Mesenteric fat pad (tissue), 1 donor: ENCODE results near the gene LHPP. TPM values are rescaled to one million over a fixed set of nuclear protein-coding genes. Genes with fewer than 3 reads are reported as not detected.

ENCODE experiments used
- DNase-seq: peaks from one replicate; pipeline ENCODE4 v3.0.0-alpha.2; 2020; ENCODE audit warnings: low spot score
- total RNA-seq: library from RNA; stranded (reverse); fragmentation: NEBNext Ultra II Directional; extraction: Animal tissue kit (Norgen Biotek cat#: 25700); gene quantifications from one replicate; pipeline ENCODE4 v1.2.1, GENCODE V29; 2021
- donor health status: DM: yes; HTN: yes; CAD: no.

LHPP gene
- total RNA-seq, 1 donor from 2014 or later: 15.9 TPM

DNA sequence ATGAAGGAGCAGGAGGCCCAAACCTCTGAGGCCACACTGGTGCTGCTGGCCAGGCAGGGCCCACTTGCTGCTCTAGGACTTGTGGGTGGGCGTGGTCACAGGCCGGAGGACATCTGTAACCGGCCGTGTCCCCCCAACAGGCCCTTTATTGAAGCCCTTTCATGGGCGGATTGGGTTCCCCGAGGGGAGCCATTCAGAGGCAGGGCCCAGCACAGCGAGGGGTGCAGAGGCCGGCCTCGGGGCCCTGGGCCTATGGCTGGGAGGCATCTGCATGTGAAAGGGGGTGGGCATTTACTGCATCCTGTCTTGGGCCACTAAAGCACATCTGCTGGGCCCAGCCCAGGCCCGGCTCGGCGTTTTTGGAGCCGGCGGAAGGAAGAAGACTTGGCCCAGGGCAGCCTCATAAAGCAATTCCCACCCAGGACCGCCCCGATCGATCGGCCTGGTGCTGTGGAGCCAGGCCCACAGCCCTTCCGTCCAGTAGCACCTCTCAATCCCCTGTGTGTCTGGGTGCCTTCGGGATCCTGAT, 8.4 kb downstream of the LHPP start:
- no peak for DNase-seq

DNA sequence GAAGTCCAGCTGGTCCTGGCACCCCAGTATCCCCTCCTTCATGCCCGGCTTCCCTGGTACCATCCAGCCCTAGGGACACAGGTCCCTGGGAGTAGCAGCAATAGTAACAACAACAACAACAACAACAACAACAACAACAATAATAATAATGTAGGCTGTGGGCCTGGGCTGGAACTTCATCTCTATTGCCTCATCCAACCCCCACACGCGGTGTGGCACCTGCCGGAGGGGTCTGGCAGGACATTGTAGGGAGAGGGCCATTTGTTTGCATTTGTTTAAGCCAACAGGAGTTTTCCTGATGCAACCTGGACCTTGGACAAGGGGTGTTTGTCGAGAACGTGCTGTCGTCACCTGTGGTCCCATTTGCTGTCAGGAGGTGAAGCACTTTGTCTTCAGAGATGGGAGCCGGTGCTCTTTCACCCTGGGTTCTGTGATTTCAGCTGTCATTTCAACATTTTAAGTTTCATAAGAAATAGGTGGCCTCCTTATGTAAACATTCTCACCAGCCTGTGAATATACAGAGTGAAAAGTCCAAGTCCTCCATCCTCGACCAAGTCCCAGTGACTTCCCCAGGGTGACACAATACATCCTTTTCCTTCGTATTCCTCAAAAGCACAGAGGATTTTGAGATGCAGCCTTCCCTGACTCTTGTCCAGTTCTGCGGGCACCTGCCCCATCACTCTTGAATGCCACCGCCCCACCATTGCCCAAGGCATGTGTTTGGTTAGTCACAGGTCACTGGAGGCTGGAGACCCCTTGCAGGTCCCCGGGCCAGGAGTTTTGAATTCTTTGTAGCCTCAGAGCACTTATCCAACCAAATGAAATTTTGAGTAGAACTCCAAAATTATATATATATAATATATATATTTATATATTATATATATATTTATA, 9.2 kb downstream of the LHPP start:
- DNase-seq: no peak

DNA sequence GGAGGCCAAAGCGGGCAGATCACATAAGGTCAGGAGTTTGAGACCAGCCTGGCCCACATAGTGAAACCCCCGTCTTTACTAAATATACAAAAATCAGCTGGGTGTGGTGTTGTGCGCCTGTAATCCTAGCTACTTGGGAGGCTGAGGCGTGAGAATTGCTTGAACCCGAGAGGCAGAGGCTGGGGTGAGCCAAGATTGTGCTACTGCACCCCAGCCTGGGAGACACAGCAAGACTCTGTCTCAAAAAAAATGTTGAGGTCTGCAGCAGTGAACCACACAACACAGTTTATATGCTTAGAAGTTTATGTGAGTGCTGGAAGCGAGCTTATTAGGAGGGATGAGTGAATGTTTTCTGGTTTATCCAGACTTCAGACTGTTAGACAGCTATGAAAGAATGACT, 10.4 kb downstream of the LHPP start:
- DNase-seq: no peak

DNA sequence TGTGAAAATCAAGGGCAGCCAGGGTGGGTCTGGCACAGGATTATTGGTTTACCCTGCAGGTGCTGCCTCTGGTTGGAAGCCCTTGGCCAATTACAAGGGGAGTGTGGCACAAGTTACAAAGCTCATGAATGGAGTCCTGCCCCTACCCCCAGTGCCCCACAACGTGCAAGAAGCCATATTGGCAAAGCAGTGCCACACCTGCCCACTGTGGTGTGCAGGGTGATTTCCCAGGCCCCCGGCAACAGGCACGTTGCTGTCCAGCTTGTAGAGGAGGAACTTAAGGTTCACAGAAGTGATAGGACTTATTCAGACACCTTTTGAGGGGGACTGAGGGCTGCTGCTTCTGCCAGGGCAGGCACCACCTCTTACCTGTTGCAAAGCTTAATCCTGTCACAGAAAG, 11.4 kb downstream of the LHPP start:
- DNase-seq: no peak

DNA sequence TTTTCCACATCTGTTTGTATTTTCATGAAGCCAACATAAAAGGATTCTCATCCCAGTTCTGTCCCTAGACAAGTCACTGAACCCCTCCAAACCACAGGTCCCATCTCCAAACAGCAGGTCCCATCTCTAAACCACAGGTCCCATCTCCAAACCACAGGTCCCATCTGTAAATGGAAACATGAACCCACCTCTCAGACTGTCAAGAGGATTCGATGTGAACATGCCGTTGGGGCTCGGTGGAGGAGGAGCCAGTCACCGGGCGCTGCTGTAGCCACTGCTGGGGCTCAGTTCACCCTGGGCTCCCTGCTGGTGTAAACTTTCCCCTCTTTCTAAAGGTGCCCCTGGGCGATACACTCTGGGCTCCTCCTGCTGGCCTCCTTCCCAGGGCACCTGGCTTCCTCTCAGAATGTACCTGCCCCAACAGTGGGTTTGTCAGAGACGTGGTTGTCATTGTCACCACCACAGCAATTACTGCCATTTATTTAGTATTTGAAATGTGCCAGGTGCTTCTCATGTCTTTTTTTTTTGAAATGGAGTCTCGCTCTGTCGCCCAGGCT, 13.0 kb downstream of the LHPP start:
- DNase-seq: no peak

DNA sequence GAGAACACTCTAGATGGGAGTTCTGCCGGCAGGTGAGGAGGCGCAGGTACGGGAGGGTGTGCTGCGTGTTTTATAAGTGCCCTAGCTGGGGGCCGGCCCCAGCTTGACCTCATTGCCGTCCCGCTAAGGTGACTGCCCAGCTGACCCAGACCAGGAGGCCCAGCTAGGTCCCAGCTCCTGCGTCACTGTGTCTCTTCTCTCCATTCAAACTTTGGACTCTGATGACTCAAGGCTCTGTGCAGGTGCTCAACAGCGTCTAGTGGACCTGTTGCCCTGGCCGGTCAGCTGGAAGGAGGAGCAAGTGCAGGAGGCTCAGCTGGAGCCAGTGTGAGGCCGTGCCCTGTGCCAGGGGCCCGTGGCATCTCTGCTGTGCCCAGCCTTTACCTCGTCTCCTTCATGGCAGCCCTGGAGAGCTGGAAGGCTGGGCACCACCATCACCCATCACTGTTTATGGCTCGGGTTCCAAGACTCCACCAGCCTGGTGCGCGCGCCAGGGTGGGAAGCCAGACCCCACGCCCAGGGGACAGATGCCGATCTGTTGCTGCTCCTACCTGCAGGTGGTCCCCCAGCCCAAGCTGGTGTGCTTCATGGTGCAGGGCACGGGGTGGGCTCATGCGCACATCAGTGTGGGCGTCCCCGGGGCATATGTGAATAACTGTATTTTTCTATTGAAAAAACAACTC, 14.6 kb downstream of the LHPP start:
- no peak for DNase-seq

DNA sequence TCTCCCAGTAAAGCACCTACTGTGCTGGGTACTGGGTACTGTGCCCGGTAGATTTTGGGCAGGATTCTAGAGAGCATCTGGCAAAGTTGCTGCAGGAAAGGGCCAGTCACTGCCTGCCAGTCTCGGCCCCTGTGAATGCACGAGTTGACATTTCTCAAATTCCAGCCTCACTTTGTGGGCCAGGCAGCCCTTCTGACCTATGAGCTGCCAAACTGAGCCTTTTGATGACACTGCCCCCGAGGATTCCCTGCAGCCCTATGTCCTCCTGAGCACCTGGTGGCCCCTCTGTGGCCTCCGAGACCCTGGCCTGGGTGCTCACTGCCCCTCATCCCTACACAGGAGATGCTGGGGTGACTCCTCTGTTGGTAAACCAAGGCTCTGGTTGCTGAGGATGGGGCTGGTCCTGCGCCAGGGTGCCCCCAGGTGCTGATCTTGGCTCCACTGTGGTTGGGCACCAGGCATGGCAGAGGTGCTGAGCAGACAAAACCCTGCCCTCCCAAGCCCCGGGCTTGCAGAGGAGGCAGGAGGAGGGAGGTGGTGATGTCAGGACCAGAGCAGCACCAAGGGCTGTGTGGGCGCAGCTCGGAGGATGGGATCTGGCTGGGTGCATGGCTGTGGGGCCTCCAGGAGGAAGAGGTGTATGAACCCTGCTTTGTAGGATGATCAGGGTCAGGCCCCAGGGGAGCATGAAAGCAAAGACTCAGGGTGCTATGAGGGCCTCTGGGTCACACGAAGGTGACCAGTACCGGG, 16.2 kb downstream of the LHPP start:
- DNase-seq: no peak

DNA sequence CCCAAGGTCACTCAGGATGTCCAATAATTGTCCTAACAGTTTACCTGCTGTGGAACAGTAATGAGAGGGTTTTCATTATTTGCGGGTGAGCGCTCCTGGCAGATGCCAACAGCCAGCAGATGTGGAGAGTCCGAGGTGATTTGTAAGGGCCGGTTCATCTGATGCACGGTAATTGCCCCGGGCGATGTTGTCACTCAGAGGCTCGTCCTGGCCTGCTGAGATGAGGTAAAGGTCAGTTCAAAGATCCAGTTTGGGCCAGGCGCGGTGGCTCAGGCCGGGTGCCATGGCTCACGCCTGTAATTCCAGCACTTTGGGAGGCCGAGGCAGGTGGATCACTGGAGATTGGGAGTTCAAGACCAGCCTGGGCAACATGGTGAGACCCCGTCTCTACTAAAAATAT, 16.9 kb downstream of the LHPP start:
- no peak for DNase-seq

DNA sequence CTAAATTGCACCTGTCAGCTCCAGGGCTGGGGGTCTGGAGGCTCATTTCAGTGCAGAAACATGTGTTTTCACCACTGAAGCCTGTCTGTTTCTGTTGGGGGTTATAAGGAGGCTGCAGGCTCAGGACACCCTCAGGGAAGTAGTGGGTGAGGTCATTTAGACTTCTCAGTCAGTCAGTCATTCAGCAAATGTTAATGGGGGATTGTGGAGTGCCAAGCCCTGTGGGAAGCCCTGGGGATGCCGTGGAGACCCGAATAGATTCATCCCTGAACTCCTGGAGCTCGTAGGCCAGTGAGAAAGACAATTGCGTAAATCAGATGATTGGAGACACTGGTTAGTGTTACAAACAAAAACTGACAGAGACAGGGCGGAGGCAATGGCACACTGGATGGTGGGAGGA, 19.2 kb downstream of the LHPP start:
- no peak for DNase-seq

DNA sequence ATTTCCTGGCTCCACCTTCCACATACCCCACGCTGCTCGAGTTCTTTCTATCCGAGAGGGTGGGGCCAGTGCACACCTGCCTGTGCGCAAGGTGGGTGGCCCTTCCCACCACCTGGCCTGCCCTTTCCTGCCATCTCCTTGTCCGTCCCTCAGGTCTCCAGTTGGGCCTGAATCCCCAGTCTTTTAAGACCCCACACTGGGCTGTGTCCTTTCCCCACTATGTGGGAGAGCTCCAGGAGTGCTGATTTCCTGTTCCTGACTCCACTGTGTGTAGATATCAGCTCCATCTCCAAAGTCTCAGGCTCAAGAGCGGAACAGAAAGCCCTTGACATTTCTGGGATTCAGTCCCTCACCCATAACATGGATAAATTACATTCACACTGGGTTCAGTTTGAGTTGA, 20.1 kb downstream of the LHPP start:
- no peak for DNase-seq

DNA sequence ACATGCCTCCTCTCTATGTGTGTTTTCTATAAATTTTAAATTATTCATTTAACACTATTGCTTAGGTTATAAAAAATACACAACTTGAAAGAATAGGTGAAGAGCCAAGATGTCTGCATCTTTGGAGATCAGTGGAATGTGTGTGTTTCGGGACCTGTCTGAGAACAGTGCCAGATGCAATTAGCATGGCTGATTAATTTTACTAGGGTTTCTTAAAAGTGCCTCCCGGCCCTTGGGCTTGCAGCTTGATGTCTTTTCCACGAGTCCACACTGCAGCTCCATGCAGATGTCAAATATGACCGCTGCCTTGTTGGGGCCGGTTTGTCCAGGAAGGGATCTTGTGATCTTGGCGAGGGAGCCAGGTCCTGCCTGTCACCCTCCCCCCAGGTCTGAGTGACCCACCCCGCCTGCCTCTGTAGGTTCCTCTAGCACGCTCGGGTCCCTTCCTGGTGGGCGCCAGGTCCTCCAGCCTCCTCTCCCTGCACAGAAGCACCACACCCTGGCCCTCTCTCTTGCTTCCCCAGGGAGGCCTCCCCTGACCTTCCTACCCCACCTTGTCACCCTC, 20.7 kb downstream of the LHPP start:
- DNase-seq: no peak

DNA sequence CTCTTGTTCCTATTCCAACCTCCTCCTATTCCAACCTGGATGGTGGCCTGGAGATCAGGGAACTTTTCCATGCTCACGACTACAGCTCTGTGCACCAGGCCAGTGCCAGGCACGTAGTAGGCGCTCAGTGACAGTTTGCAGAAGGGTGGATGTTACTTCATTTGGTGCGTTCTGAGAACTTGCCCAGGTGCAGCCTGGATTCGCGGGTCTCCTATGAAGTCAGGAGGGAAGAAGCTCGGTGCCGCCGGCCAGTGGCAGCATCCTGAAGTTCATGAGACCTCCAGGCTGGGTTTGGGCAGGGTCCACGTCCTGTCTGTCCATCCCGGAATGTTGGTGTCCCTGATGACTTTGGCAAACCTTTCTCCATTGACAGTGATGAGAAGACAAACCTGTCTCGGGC, 21.3 kb downstream of the LHPP start:
- no peak for DNase-seq

DNA sequence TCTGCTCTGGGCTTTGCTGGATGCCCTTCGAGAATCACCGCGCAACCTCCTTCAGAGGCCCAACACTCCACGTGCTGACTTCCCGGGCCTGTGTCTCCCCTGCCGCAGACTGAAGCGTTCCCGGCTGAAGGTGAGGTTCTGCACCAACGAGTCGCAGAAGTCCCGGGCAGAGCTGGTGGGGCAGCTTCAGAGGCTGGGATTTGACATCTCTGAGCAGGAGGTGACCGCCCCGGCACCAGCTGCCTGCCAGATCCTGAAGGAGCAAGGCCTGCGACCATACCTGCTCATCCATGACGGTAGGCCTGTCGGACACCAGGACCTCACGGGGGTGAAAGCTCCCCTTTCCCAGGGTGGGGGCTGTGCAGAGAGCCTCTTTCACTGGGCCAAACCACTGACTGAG, 22.4 kb downstream of the LHPP start:
- DNase-seq: no peak

DNA sequence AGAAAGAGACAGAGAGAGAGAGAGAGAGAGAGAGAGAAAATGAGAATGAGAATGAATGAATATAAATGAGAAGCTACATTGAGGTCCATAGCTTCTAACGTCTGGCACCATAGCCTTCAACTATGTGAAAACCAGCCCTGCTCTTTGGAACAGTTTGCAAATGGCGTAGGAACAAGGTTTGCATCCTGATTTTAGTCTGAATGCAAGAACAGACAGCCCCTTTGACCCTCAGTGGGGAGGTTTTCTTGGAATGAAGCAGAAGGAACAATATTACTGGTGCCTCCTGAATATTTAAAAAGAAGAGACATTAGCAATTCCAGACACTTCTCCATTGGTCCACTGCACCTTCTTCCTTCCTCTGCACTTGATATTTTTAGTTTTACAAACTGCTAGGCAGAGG, 23.0 kb downstream of the LHPP start:
- DNase-seq: no peak

DNA sequence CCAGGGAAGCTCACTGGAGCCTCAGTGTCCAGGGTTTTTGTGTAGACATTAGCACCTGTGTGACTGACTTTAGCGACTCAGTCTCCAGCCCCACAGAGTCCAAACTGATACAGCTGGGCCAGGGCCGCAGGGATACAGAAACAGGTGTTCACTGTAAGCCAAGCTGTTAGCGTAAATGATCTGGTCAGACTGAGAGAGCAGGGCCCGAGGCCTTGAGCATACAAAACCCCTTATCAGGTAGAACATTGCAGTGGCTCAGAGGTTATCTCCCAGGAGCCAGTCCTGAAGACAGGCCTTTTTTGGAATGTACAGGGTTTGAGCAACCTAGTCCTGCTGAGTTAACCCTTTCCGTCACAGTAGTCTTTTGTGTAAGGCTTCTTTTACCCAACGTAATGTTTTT, 25.0 kb downstream of the LHPP start:
- DNase-seq: no peak

DNA sequence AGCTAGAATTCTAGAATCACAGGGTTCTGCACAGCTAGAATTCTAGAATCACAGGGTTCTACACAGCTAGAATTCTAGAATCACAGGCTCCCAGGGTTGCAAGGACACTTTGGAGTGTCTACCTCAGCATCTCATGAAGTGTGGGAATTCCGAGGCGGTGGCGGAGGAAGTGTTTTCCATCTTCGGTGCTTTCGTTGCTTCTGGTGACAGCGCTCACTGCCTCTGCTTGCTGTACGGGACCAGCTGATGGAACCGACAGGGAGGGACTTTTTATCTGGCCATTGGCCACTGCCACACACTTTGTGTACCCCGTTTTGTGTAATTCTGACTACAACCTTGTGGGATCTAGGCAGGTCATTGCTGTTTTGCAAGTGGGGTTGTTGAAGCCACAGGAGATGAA, 29.5 kb downstream of the LHPP start:
- no peak for DNase-seq

DNA sequence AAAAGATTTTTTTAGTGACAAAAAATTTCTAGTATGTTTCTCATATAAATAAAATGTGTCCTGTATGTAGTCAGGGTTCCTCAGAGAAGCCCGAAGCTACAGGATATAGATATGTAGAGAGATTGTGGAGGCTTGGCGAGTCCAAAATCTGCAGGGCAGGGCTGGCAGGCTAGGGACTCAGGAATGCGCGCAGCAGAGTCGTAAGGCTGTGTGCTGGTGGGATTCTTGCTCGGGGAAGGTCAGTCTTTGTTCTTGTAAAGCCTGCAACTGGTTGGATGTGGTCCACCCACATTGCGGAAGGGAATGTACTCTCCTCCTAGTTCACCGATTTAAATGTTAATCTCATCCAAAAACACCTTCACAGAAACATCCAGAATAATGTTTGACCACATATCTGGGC, 30.6 kb downstream of the LHPP start:
- DNase-seq: no peak

DNA sequence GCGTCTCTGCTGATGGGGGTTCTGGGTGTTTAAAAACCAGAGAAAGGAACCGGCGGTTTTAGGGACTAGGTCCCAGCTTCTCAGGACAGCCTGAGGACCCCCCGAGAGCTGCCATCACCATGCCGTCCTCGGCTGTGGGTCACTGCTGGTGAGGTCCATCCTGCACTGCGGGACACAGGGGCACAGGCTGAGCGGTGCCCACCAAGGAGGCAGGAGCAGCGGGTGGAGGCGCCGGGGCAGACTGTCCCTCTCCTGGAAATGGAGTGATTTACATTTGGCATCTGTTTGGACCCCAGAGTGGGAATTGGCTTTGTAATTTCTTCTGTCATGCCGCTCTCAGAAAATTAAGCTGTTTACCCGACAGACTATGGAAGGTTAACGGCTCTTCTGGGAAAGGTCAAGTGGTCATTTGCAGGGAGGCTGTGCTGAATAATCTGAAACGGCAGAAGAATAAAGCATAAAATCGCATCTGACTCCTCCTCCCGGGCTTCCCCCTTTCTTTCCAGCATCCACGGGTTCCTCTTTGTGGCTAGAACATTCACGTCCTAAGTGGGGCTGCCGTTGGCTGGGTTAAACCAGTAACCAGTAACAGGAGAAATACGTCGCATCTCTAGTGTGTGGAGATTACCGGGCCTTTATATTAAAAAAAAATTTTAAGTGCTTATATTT, 31.7 kb downstream of the LHPP start:
- no peak for DNase-seq

DNA sequence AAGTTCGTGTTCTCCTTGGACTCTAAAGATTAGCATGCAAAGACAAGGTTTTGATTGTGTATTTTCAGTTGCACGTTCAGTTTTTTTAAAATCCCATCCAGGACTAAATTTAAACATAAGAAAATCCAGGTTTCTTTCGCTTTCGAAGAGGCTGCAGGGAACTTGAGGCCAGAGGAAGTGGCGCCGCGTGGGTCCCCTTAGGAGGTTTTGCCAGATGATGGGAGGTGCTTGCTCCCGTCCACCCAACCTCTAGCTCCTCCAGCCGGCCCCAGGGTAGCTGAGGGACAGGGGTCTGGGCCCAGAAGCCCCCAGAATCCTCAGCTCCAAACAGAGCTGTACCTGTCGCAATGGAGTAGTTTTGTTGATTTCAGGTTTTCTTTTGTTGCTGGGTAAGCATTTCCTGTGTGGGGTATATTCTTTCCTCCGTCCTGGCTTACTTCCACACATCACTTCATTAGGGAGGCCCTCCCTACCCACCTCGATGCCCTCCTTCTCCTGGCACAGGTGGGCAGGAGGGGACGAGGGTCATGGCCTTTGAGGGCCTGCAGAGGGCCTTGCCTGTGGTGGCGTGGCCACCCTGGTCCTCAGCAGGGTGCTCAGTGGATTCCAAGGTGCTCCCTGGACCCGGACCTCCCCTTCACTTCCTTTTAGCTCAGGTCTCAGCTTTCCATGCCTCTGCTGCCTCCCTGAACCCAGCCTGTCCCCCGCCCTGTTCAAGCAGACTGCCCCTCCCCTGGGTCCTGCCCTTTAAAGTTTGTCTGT, 32.6 kb downstream of the LHPP start:
- DNase-seq: no peak

DNA sequence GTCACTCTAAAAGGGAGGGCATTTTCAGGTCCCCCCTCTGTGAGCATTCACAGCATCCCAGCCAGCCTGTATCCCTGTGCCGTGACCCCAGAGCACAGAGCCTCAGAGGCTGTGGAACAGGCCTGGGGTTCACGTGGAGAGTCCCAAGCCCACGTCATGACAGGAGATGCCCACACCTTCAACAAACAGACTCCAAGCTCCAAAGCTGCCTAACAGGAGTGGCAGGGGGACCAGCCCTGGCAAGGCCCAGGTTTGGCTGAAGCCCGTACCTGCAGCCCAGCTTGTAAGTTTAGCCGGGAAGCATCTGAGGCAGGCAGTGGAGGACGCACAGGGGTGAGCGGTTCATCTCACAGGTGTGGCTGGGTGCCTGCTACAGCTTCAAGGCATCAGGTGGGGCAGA, 33.5 kb downstream of the LHPP start:
- no peak for DNase-seq
